NCI-H460 (cell line): ENCODE results near the gene LMAN1L. TPM values are rescaled to one million over a fixed set of nuclear protein-coding genes. Genes with fewer than 3 reads are reported as not detected.

Source experiments
- small RNA-seq, 2 experiments: library from RNA; depleted of rRNA; stranded (forward); fragments of <200 nt; gene quantifications; one replicate each; pipeline ENCODE3, GENCODE V24; 2014
- total RNA-seq: library from RNA; depleted of rRNA; stranded (reverse); fragments of >200 nt; shearing (Covaris generic); gene quantifications from 2 replicates; pipeline ENCODE4 v1.2.3, GENCODE V29; 2014; rRNA removed

Gene LMAN1L
- total RNA-seq, 1 experiment from 2014 or later, result not detected

Small RNA genes lying within 50 kb of the gene (small RNA-seq; reads per million reads assigned to genes)
- gene CPLX3 (0 reads per million in 2 experiments), gene MIR4513 (0 reads per million in 2 experiments), gene MIR6882 (0 to 0.12 reads per million in 2 experiments)

Other genes with a start within 250 kb of the LMAN1L start
- gene CLK3, start 197.0 kb upstream of the LMAN1L start, total RNA-seq, result 37.8 and 49.8 TPM in 2 replicates
- gene EDC3, start 116.8 kb upstream of the LMAN1L start, total RNA-seq, result 8.8 and 10.3 TPM in 2 replicates
- not detected in 2 replicates for gene CYP1A1, start 87.3 kb upstream of the LMAN1L start, total RNA-seq
- gene CYP1A2, start 64.0 kb upstream of the LMAN1L start, total RNA-seq, result not detected in 2 replicates
- gene CSK, start 30.8 kb upstream of the LMAN1L start, total RNA-seq, result 22.4 and 26.7 TPM in 2 replicates
- 0.07 TPM in 1 of 2 replicates, not detected in the other for gene CPLX3, start 13.8 kb downstream of the LMAN1L start, total RNA-seq
- 32.1 and 32.7 TPM in 2 replicates for gene ULK3, start 30.3 kb downstream of the LMAN1L start, total RNA-seq
- gene SCAMP2, start 60.5 kb downstream of the LMAN1L start, total RNA-seq, result 20.4 and 27.6 TPM in 2 replicates
- 31.6 and 39.8 TPM in 2 replicates for gene MPI, start 77.2 kb downstream of the LMAN1L start, total RNA-seq
- gene FAM219B, start 94.0 kb downstream of the LMAN1L start, total RNA-seq, result 41.3 and 41.9 TPM in 2 replicates
- 235 and 237 TPM in 2 replicates for gene COX5A, start 125.2 kb downstream of the LMAN1L start, total RNA-seq
- gene RPP25, start 143.9 kb downstream of the LMAN1L start, total RNA-seq, result 16.6 and 21.8 TPM in 2 replicates
- gene SCAMP5, start 182.7 kb downstream of the LMAN1L start, total RNA-seq, result 0.43 and 0.69 TPM in 2 replicates
- gene PPCDC, start 210.8 kb downstream of the LMAN1L start, total RNA-seq, result 14.7 and 23.9 TPM in 2 replicates